ENCODE data around the gene PAM. TPM values are rescaled to one million over a fixed set of nuclear protein-coding genes. Genes with fewer than 3 reads are reported as not detected.

The PAM gene
- total RNA-seq, 3 donors from 2014 or later, result 159 to 227 (median 193) TPM

GRCh38 chr5:102833146-102833545 lies 78.0 kb downstream of the PAM start:
- Histone ChIP-seq H3K4me3 (no peak overlapping the region), H3K36me3 (no peaks in the 10 kb centered on the region), H3K9me3 (no peaks in the 10 kb centered on the region), H3K4me1 (no peaks in the 10 kb centered on the region), H3K27me3 (no peaks in the 10 kb centered on the region), H3K27ac (no peak overlapping the region)
- DNase-seq (ENCODE audit: low spot score in 2 of 2), result no peak
- intact Hi-C loops (cut with DNase I; ENCODE audit: low total_unique reads), result no loop called here
- TF ChIP-seq POLR2A (IDR thresholded peaks at IDR 0.05) (no peak), POLR2AphosphoS5 (IDR thresholded peaks at IDR 0.05) (no peak), CTCF (IDR thresholded peaks at IDR 0.05) (no peak)

GRCh38 chr5:102834438-102834964 lies 79.4 kb downstream of the PAM start:
- H3K4me3 ChIP-seq, result no peak overlapping the region
- no peaks in the 10 kb centered on the region for H3K4me1 ChIP-seq
- H3K27ac ChIP-seq, result no peak overlapping the region
- intact Hi-C loops (cut with DNase I; ENCODE audit: low total_unique reads), result no loop called here
- H3K36me3 ChIP-seq, result no peaks in the 10 kb centered on the region
- no peaks in the 10 kb centered on the region for H3K27me3 ChIP-seq
- no peaks in the 10 kb centered on the region for H3K9me3 ChIP-seq
- TF ChIP-seq POLR2AphosphoS5 (IDR thresholded peaks at IDR 0.05) (no peak), CTCF (IDR thresholded peaks at IDR 0.05) (no peak), POLR2A (IDR thresholded peaks at IDR 0.05) (no peak)
- DNase-seq (ENCODE audit: low spot score in 2 of 2), result no peak

GRCh38 chr5:102835717-102836116 lies 80.6 kb downstream of the PAM start:
- TF ChIP-seq POLR2AphosphoS5 (IDR thresholded peaks at IDR 0.05) (no peak), CTCF (IDR thresholded peaks at IDR 0.05) (no peak), POLR2A (IDR thresholded peaks at IDR 0.05) (no peak)
- Histone ChIP-seq H3K36me3 (no peaks in the 10 kb centered on the region), H3K9me3 (no peaks in the 10 kb centered on the region), H3K4me3 (no peak overlapping the region), H3K27ac (no peak overlapping the region), H3K4me1 (no peaks in the 10 kb centered on the region), H3K27me3 (no peaks in the 10 kb centered on the region)
- DNase-seq (ENCODE audit: low spot score in 2 of 2), result no peak
- intact Hi-C loops (cut with DNase I; ENCODE audit: low total_unique reads), result no loop called here

GRCh38 chr5:102841021-102841420 lies 85.9 kb downstream of the PAM start:
- TF ChIP-seq POLR2A (IDR thresholded peaks at IDR 0.05) (no peak), CTCF (IDR thresholded peaks at IDR 0.05) (no peak), POLR2AphosphoS5 (IDR thresholded peaks at IDR 0.05) (no peak)
- intact Hi-C loops (cut with DNase I; ENCODE audit: low total_unique reads), result no loop called here
- no peak for DNase-seq (ENCODE audit: low spot score in 2 of 2)

GRCh38 chr5:102843997-102844396 lies 88.9 kb downstream of the PAM start:
- no peak for TF ChIP-seq CTCF (IDR thresholded peaks at IDR 0.05)
- TF ChIP-seq POLR2A (IDR thresholded peaks at IDR 0.05), result no peak
- TF ChIP-seq POLR2AphosphoS5 (IDR thresholded peaks at IDR 0.05), result no peak
- intact Hi-C loops (cut with DNase I; ENCODE audit: low total_unique reads), result no loop called here

More at GRCh38 chr5:102841021-102841420, 85.9 kb downstream of the PAM start:
- no peak overlapping the region for H3K27ac ChIP-seq
- H3K4me1 ChIP-seq, result no peaks in the 10 kb centered on the region
- no peaks in the 10 kb centered on the region for H3K27me3 ChIP-seq
- no peaks in the 10 kb centered on the region for H3K9me3 ChIP-seq
- H3K4me3 ChIP-seq, result no peak overlapping the region
- no peaks in the 10 kb centered on the region for H3K36me3 ChIP-seq

More at GRCh38 chr5:102843997-102844396, 88.9 kb downstream of the PAM start:
- no peak overlapping the region for H3K27ac ChIP-seq
- no peaks in the 10 kb centered on the region for H3K36me3 ChIP-seq
- no peak for DNase-seq (ENCODE audit: low spot score in 2 of 2)
- no peaks in the 10 kb centered on the region for H3K27me3 ChIP-seq
- no peaks in the 10 kb centered on the region for H3K4me1 ChIP-seq
- H3K9me3 ChIP-seq, result no peaks in the 10 kb centered on the region
- H3K4me3 ChIP-seq, result no peak overlapping the region

Measured in breast epithelium (tissue), 4 donors.